Loucy (cell line): ENCODE measurements around the gene EFHC2.

ENCODE experiments used
- H2AFZ ChIP-seq: fragments of 200-600 bp; sonication (generic); 2 replicates; pipeline ENCODE4 v1.6.0; 2016; ENCODE audit warnings: antibody characterized with exemption, mild to moderate bottlenecking, low read length, moderate library complexity
- H3F3A ChIP-seq: fragments of 200-600 bp; 2 replicates; pipeline ENCODE4 v1.6.0; 2016; ENCODE audit warnings: antibody characterized with exemption, low read depth, mild to moderate bottlenecking
- H3K27me3 ChIP-seq: fragments of 200-600 bp; sonication (generic); 2 replicates; pipeline ENCODE4 v1.6.1; 2014; ENCODE audit warnings: low read length, mild to moderate bottlenecking; ENCODE audit not compliant: insufficient read depth, poor library complexity, severe bottlenecking
- H3K36me3 ChIP-seq: fragments of 200-600 bp; sonication (generic); 2 replicates; pipeline ENCODE4 v1.6.1; 2016; ENCODE audit warnings: low read length; ENCODE audit not compliant: insufficient read depth
- H3K4me1 ChIP-seq: fragments of 200-600 bp; sonication (generic); 2 replicates; pipeline ENCODE4 v1.5.1; 2014; ENCODE audit warnings: low read length, mild to moderate bottlenecking; ENCODE audit not compliant: insufficient read depth, poor library complexity, severe bottlenecking
- H3K4me2 ChIP-seq: fragments of 200-600 bp; sonication (generic); 2 replicates; pipeline ENCODE4 v1.6.0; 2014; ENCODE audit warnings: antibody characterized with exemption, low read length, low read depth, mild to moderate bottlenecking; ENCODE audit not compliant: poor library complexity, severe bottlenecking
- H3K4me3 ChIP-seq: fragments of 200-600 bp; sonication (generic); 2 replicates; pipeline ENCODE4 v1.5.1; 2014; ENCODE audit warnings: low read length, mild to moderate bottlenecking, mixed read lengths; ENCODE audit not compliant: poor library complexity, severe bottlenecking
- H3K79me2 ChIP-seq: fragments of 200-600 bp; sonication (generic); 2 replicates; pipeline ENCODE4 v1.6.1; 2014; ENCODE audit warnings: low read length; ENCODE audit not compliant: insufficient read depth
- H3K9ac ChIP-seq: fragments of 200-600 bp; sonication (generic); 2 replicates; pipeline ENCODE4 v1.6.0; 2014; ENCODE audit warnings: mild to moderate bottlenecking, low read depth, low read length, moderate library complexity; ENCODE audit not compliant: poor library complexity, severe bottlenecking
- H3K9me2 ChIP-seq: fragments of 200-600 bp; sonication (generic); replicated peaks from 2 replicates; pipeline ENCODE4 v1.6.1; 2016; ENCODE audit warnings: low read depth, low read length, mixed read lengths
- H3K9me3 ChIP-seq: fragments of 200-600 bp; sonication (generic); 2 replicates; pipeline ENCODE4 v1.6.1; 2014; ENCODE audit warnings: mild to moderate bottlenecking, antibody characterized with exemption, low read length, low read depth; ENCODE audit not compliant: insufficient read depth
- H4K20me1 ChIP-seq: fragments of 200-600 bp; sonication (generic); 2 replicates; pipeline ENCODE4 v1.6.0; 2014; ENCODE audit warnings: antibody characterized with exemption, low read length, mild to moderate bottlenecking; ENCODE audit not compliant: insufficient read depth, poor library complexity, severe bottlenecking
- EZH2phosphoT487 ChIP-seq: fragments of 200-600 bp; IDR thresholded peaks from 2 replicates; pipeline ENCODE4 v1.6.1; 2018; ENCODE audit warnings: antibody characterized with exemption, mild to moderate bottlenecking, moderate library complexity, borderline replicate concordance
- TF ChIP-seq, protein P1 (sequence below): fragments of 200-600 bp; sonication (generic); conservative IDR thresholded peaks from 2 replicates; pipeline ENCODE4 v1.5.1; 2014; ENCODE audit warnings: mild to moderate bottlenecking, antibody characterized with exemption, low read length

The EFHC2 gene

DNA sequence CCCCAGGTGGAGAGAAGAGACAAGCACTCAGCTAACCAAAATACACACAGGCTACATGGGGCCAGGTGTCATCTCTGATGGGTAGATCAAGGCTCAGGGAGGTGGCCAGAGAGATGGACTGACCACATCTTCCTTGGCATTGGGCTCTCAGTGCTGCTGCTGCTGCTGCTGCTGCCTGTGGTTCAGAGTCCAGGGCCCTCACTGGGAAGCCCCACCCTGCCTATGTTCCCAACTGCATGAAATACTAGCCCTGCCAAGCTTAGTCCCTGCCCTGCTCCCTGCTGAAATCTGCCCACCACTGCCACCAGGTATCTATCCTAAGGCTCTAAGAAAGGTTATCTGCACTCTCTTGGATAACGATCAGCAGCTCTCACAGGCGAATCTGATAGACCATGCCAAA is 118.7 kb downstream of the EFHC2 start:
- Histone ChIP-seq H3K27me3 (no peaks in the 10 kb centered on the region), H3K36me3 (no peaks in the 10 kb centered on the region), H3K4me1 (no peaks in the 10 kb centered on the region), H3K9me2 (no peaks in the 10 kb centered on the region), H3K9me3 (no peaks in the 10 kb centered on the region), H3F3A (no peaks in the 10 kb centered on the region), H2AFZ (no peak overlapping the region), H3K4me3 (no peak overlapping the region), H3K79me2 (no peaks in the 10 kb centered on the region), H3K9ac (no peak overlapping the region), H3K4me2 (no peak overlapping the region), H4K20me1 (no peaks in the 10 kb centered on the region)
- TF ChIP-seq, protein P1, sequence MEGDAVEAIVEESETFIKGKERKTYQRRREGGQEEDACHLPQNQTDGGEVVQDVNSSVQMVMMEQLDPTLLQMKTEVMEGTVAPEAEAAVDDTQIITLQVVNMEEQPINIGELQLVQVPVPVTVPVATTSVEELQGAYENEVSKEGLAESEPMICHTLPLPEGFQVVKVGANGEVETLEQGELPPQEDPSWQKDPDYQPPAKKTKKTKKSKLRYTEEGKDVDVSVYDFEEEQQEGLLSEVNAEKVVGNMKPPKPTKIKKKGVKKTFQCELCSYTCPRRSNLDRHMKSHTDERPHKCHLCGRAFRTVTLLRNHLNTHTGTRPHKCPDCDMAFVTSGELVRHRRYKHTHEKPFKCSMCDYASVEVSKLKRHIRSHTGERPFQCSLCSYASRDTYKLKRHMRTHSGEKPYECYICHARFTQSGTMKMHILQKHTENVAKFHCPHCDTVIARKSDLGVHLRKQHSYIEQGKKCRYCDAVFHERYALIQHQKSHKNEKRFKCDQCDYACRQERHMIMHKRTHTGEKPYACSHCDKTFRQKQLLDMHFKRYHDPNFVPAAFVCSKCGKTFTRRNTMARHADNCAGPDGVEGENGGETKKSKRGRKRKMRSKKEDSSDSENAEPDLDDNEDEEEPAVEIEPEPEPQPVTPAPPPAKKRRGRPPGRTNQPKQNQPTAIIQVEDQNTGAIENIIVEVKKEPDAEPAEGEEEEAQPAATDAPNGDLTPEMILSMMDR, result no peak
- TF ChIP-seq EZH2phosphoT487, result no peak

- Histone ChIP-seq H3K9me2 (no peaks in the 10 kb centered on the region), H3K27me3 (no peaks in the 10 kb centered on the region), H3K9me3 (no peaks in the 10 kb centered on the region), H2AFZ (no peak overlapping the region), H3K4me2 (no peak overlapping the region), H3F3A (no peaks in the 10 kb centered on the region), H3K4me1 (no peaks in the 10 kb centered on the region), H3K36me3 (no peaks in the 10 kb centered on the region), H3K9ac (no peak overlapping the region), H3K79me2 (no peaks in the 10 kb centered on the region), H3K4me3 (no peak overlapping the region), H4K20me1 (no peaks in the 10 kb centered on the region)
- TF ChIP-seq EZH2phosphoT487, result no peak
- TF ChIP-seq, protein P1, result no peak
Measured at GRCh38 chrX:44223150-44223549, 120.3 kb downstream of the EFHC2 start.

DNA sequence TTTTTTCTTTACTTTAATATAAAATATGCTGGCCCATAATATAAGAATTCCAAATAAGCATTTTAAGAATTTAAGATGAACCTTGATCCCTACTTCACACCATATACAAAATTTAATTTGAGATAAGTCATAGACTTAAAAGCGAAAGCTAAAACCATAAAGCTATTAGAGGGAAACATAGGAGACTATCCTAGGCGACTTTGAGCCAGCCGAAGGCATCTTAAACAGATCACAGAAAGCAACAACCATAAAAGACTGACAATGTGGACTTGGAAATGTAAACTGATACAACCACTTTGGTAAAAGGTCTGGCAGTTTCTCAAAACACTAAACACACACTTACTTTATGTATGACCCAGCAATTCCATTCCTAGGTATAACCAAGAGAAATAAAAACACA is 125.0 kb downstream of the EFHC2 start:
- no peaks in the 10 kb centered on the region for H4K20me1 ChIP-seq
- TF ChIP-seq, protein P1, result no peak
- no peak for TF ChIP-seq EZH2phosphoT487
- no peaks in the 10 kb centered on the region for H3K9me3 ChIP-seq
- H2AFZ ChIP-seq, result no peak overlapping the region
- no peak overlapping the region for H3K9ac ChIP-seq
- no peaks in the 10 kb centered on the region for H3K27me3 ChIP-seq
- no peaks in the 10 kb centered on the region for H3F3A ChIP-seq
- H3K4me2 ChIP-seq, result no peak overlapping the region
- no peaks in the 10 kb centered on the region for H3K36me3 ChIP-seq
- no peaks in the 10 kb centered on the region for H3K4me1 ChIP-seq
- H3K9me2 ChIP-seq, result no peaks in the 10 kb centered on the region
- no peak overlapping the region for H3K4me3 ChIP-seq
- H3K79me2 ChIP-seq, result no peaks in the 10 kb centered on the region
